ENCODE results near the gene AIP.
"Not testable (repeated sequence)": the region's sequence is repeated elsewhere in the genome, so short reads cannot be mapped to it uniquely, and the experiment has no call there.

Gene AIP

GRCh38 chr11:67483831-67484665, 1.2 kb downstream of the AIP start:
- H3K27ac ChIP-seq, result no peak overlapping the region
- no peak overlapping the region for H3K4me3 ChIP-seq (ENCODE audit: low read depth, low read length)
- H3K36me3 ChIP-seq (replicated peaks), result peaks cover 2% of the 10 kb centered on the region
- H3K27me3 ChIP-seq (replicated peaks), result no peaks in the 10 kb centered on the region
- no peak for TF ChIP-seq CTCF (IDR thresholded peaks at IDR 0.05; ENCODE audit: low read depth, low read length, missing control alignments)
- in situ Hi-C loops (cut with HindIII; ENCODE audit: low pct_ligation_motif_present, low sequenced_read_pairs), result no loop called here
- no peak for DNase-seq

GRCh38 chr11:67484847-67485311, 2.1 kb downstream of the AIP start:
- Histone ChIP-seq H3K27me3 (replicated peaks) (no peaks in the 10 kb centered on the region), H3K4me3 (ENCODE audit: low read depth, low read length) (no peak overlapping the region), H3K36me3 (replicated peaks) (peaks cover 10% of the 10 kb centered on the region), H3K27ac (no peak overlapping the region)
- no peak for TF ChIP-seq CTCF (IDR thresholded peaks at IDR 0.05; ENCODE audit: low read depth, low read length, missing control alignments)
- DNase-seq, result no peak
- in situ Hi-C loops (cut with HindIII; ENCODE audit: low pct_ligation_motif_present, low sequenced_read_pairs), result no loop called here

GRCh38 chr11:67485873-67486361, 3.1 kb downstream of the AIP start:
- H3K27me3 ChIP-seq (replicated peaks); in situ Hi-C loops (cut with HindIII; ENCODE audit: low pct_ligation_motif_present, low sequenced_read_pairs); H3K4me3 ChIP-seq (ENCODE audit: low read depth, low read length); DNase-seq; H3K27ac ChIP-seq: not testable (repeated sequence)
- H3K36me3 ChIP-seq (replicated peaks), result peaks cover 16% of the 10 kb centered on the region

GRCh38 chr11:67486481-67487195, 3.8 kb downstream of the AIP start:
- in situ Hi-C loops (cut with HindIII; ENCODE audit: low pct_ligation_motif_present, low sequenced_read_pairs), result no loop called here
- Histone ChIP-seq H3K27ac (no peak overlapping the region), H3K27me3 (replicated peaks) (no peaks in the 10 kb centered on the region), H3K36me3 (replicated peaks) (peaks cover 21% of the 10 kb centered on the region), H3K4me3 (ENCODE audit: low read depth, low read length) (no peak overlapping the region)
- TF ChIP-seq CTCF (IDR thresholded peaks at IDR 0.05; ENCODE audit: low read depth, low read length, missing control alignments), result no peak
- DNase-seq, result no peak

GRCh38 chr11:67489203-67489884, 6.5 kb downstream of the AIP start:
- H3K27ac ChIP-seq, result no peak overlapping the region
- DNase-seq, result no peak
- peaks cover 45% of the 10 kb centered on the region for H3K36me3 ChIP-seq (replicated peaks)
- no peak for TF ChIP-seq CTCF (IDR thresholded peaks at IDR 0.05; ENCODE audit: low read depth, low read length, missing control alignments)
- no peak overlapping the region for H3K4me3 ChIP-seq (ENCODE audit: low read depth, low read length)
- in situ Hi-C loops (cut with HindIII; ENCODE audit: low pct_ligation_motif_present, low sequenced_read_pairs), result no loop called here
- no peaks in the 10 kb centered on the region for H3K27me3 ChIP-seq (replicated peaks)
